A673 (cell line): ENCODE results near the gene PKD1. TPM values are rescaled to one million over a fixed set of nuclear protein-coding genes. Genes with fewer than 3 reads are reported as not detected.

Source experiments
- BruUV-seq: library from RNA; stranded (reverse); fragments of 400-500 nt; replicated peaks from 2 replicates; lab custom pipeline; 2021; lab: Mats Ljungman, UMichigan
- CTCF ChIA-PET: fragments of 300-600 bp; sonication (Branson Sonifier 250); formaldehyde crosslinking; loops from one replicate; lab custom pipeline; 2022; ENCODE audit warnings: antibody characterized with exemption; lab: Charles Lee
- POLR2A ChIA-PET: fragments of 300-600 bp; sonication (Branson Sonifier 250); formaldehyde crosslinking; loops from one replicate; lab custom pipeline; 2022; ENCODE audit warnings: antibody characterized with exemption; ENCODE audit not compliant: low non-redundant PET; lab: Charles Lee
- DNase-seq: peaks from one replicate; pipeline ENCODE4 v3.0.0-alpha.2; 2015; ENCODE audit warnings: low spot score
- H3K27ac ChIP-seq: fragments of 200-600 bp; sonication (generic); 2 replicates; pipeline ENCODE4 v1.5.1; 2016; ENCODE audit warnings: mixed run types, low read depth, mild to moderate bottlenecking, mixed read lengths, antibody characterized with exemption, low read length; ENCODE audit not compliant: poor library complexity, severe bottlenecking
- H3K27me3 ChIP-seq: fragments of 200-600 bp; sonication (generic); replicated peaks from 2 replicates; pipeline ENCODE4 v1.6.1; 2017; ENCODE audit warnings: mixed run types, low read depth, mild to moderate bottlenecking, mixed read lengths, antibody characterized with exemption, low read length; ENCODE audit not compliant: insufficient read depth, poor library complexity
- H3K36me3 ChIP-seq: fragments of 200-600 bp; sonication (generic); 2 replicates; pipeline ENCODE4 v1.6.1; 2016; ENCODE audit warnings: mixed run types, mild to moderate bottlenecking, mixed read lengths, antibody characterized with exemption, low read length; ENCODE audit not compliant: insufficient read depth, poor library complexity, severe bottlenecking
- H3K4me1 ChIP-seq: fragments of 200-600 bp; sonication (generic); 2 replicates; pipeline ENCODE4 v1.6.1; 2017; ENCODE audit warnings: mixed run types, mild to moderate bottlenecking, mixed read lengths, antibody characterized with exemption, low read length; ENCODE audit not compliant: insufficient read depth, poor library complexity, severe bottlenecking
- H3K4me3 ChIP-seq: fragments of 200-600 bp; sonication (generic); 2 replicates; pipeline ENCODE4 v1.5.1; 2016; ENCODE audit warnings: low read depth, mixed run types, mild to moderate bottlenecking, mixed read lengths, low read length; ENCODE audit not compliant: poor library complexity, severe bottlenecking
- H3K9me3 ChIP-seq: fragments of 200-600 bp; sonication (generic); 2 replicates; pipeline ENCODE4 v1.6.1; 2016; ENCODE audit warnings: mixed run types, low read depth, mild to moderate bottlenecking, mixed read lengths, antibody characterized with exemption, low read length; ENCODE audit not compliant: poor library complexity, severe bottlenecking
- EZH2 ChIP-seq: fragments of 200-600 bp; sonication (generic); IDR thresholded peaks from 2 replicates; pipeline ENCODE4 v1.6.1; 2017; ENCODE audit warnings: borderline replicate concordance, low read depth, mild to moderate bottlenecking, mixed read lengths, antibody characterized with exemption, low read length; ENCODE audit not compliant: poor library complexity, severe bottlenecking
- intact Hi-C: fragments of 100-400 bp; cut with micrococcal nuclease; formaldehyde crosslinking; loops from one replicate; pipeline ENCODE4 v1.10.0; 2022; ENCODE audit not compliant: unreplicated experiment
- total RNA-seq: library from RNA; stranded (reverse); gene quantifications from 2 replicates; pipeline ENCODE4 v1.2.3, GENCODE V29; 2021
- TF ChIP-seq, protein P1 (sequence below): fragments of 300-800, 200-600 bp; sonication (generic); conservative IDR thresholded peaks from 2 replicates; pipeline ENCODE4 v1.5.1; 2017; ENCODE audit warnings: low read depth, mild to moderate bottlenecking, antibody characterized with exemption, low read length, moderate library complexity, mixed read lengths

PKD1 gene
- total RNA-seq, 1 experiment from 2014 or later = 121 TPM

GRCh38 chr16:2056077-2056476 is 79.6 kb downstream of the PKD1 start:
- TF ChIP-seq, protein P1, sequence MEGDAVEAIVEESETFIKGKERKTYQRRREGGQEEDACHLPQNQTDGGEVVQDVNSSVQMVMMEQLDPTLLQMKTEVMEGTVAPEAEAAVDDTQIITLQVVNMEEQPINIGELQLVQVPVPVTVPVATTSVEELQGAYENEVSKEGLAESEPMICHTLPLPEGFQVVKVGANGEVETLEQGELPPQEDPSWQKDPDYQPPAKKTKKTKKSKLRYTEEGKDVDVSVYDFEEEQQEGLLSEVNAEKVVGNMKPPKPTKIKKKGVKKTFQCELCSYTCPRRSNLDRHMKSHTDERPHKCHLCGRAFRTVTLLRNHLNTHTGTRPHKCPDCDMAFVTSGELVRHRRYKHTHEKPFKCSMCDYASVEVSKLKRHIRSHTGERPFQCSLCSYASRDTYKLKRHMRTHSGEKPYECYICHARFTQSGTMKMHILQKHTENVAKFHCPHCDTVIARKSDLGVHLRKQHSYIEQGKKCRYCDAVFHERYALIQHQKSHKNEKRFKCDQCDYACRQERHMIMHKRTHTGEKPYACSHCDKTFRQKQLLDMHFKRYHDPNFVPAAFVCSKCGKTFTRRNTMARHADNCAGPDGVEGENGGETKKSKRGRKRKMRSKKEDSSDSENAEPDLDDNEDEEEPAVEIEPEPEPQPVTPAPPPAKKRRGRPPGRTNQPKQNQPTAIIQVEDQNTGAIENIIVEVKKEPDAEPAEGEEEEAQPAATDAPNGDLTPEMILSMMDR = no peak
- TF ChIP-seq EZH2 = no peak
- H3K4me3 ChIP-seq = no peak overlapping the region
- BruUV-seq = no TSS peak
- ChIA-PET CTCF (interaction anchor here (1.2 to 1.3 kb wide), 2 partner anchors 33 kb away, joined by 3 to 5 read pairs; no protein-coding TSS in a partner anchor), POLR2A (no interaction called here)
- intact Hi-C loops = no loop called here
- no peaks in the 10 kb centered on the region for H3K4me1 ChIP-seq
- no peak for DNase-seq
- no peaks in the 10 kb centered on the region for H3K9me3 ChIP-seq
- H3K27me3 ChIP-seq = no peaks in the 10 kb centered on the region
- H3K27ac ChIP-seq = no peak overlapping the region
- peaks cover 8% of the 10 kb centered on the region for H3K36me3 ChIP-seq

GRCh38 chr16:2054543-2055245 is 81.0 kb downstream of the PKD1 start:
- DNase-seq = no peak
- no TSS peak for BruUV-seq
- H3K4me3 ChIP-seq = no peak overlapping the region
- no peak overlapping the region for H3K27ac ChIP-seq
- POLR2A ChIA-PET = no interaction called here
- H3K36me3 ChIP-seq = peaks cover 12% of the 10 kb centered on the region
- no peaks in the 10 kb centered on the region for H3K9me3 ChIP-seq
- H3K27me3 ChIP-seq = no peaks in the 10 kb centered on the region
- CTCF ChIA-PET = no interaction called here
- TF ChIP-seq EZH2 = no peak
- TF ChIP-seq, protein P1 = no peak
- H3K4me1 ChIP-seq = no peaks in the 10 kb centered on the region
- intact Hi-C loops = no loop called here

DNA sequence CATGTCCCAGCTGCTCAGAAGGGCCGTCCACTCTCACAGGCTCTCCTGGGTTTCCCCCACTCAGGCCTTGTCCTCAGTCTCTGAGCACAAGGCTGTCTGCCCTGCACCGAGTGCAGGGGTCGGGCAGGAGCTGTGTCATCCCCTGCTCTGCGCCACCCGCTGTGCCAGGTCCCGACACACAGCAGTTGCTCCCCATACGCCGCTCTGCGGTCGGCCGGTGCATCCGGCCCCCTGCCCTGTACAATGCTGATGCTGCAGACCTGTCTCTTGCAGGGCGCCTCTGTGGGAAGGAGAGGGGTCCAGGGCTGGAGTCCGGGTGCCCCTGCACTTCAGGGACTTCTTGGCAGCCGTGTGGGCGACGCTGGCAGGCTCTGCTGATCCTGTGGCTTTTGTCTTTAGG is 81.8 kb downstream of the PKD1 start:
- ChIA-PET CTCF (no interaction called here), POLR2A (no interaction called here)
- Histone ChIP-seq H3K27me3 (no peaks in the 10 kb centered on the region), H3K4me3 (no peak overlapping the region), H3K4me1 (no peaks in the 10 kb centered on the region), H3K27ac (no peak overlapping the region), H3K36me3 (peaks cover 12% of the 10 kb centered on the region), H3K9me3 (no peaks in the 10 kb centered on the region)
- intact Hi-C loops = no loop called here
- no peak for DNase-seq
- BruUV-seq = no TSS peak
- no peak for TF ChIP-seq EZH2
- TF ChIP-seq, protein P1 = no peak
